ENCODE results near the gene OR8B8. TPM values are rescaled to one million over a fixed set of nuclear protein-coding genes. Genes with fewer than 3 reads are reported as not detected.
"Not testable (repeated sequence)": the region's sequence is repeated elsewhere in the genome, so short reads cannot be mapped to it uniquely, and the experiment has no call there.

OR8B8 gene
- total RNA-seq, 2 donors from 2014 or later, result not detected

- H3K9me3 ChIP-seq, result no peaks in the 10 kb centered on the region
- H3K4me1 ChIP-seq, result no peaks in the 10 kb centered on the region
- intact Hi-C loops (cut with DNase I), result loop anchor here (10.0 kb wide), 1 partner anchor 175 kb away; no protein-coding TSS in a partner anchor
- DNase-seq, result no peak
- H3K36me3 ChIP-seq (replicated peaks in 1 of 2; ENCODE audit: insufficient read depth in 1 of 2, low read depth in 2 of 2), result no peaks in the 10 kb centered on the region
- ATAC-seq, result no peak
- H3K27me3 ChIP-seq, result no peaks in the 10 kb centered on the region
- H3K27ac ChIP-seq, result no peak overlapping the region
- TF ChIP-seq POLR2A (IDR thresholded peaks at IDR 0.05) (no peak), CTCF (IDR thresholded peaks at IDR 0.05) (no peak)
- H3K4me3 ChIP-seq, result no peak overlapping the region
- WGBS, 2 donors, result 68 to 75% methylated on average over 7 of the region's 7 CpGs
Measured at GRCh38 chr11:124409906-124410305, 35.6 kb downstream of the OR8B8 start.

GRCh38 chr11:124405581-124405980 lies 39.9 kb downstream of the OR8B8 start:
- 49 to 59% methylated on average over 2 of the region's 2 CpGs for WGBS, 2 donors
- DNase-seq, result no peak

GRCh38 chr11:124403186-124403585 lies 42.3 kb downstream of the OR8B8 start:
- H3K27me3 ChIP-seq; H3K9me3 ChIP-seq; H3K36me3 ChIP-seq (replicated peaks in 1 of 2; ENCODE audit: insufficient read depth in 1 of 2, low read depth in 2 of 2); H3K4me3 ChIP-seq; ATAC-seq; H3K4me1 ChIP-seq; DNase-seq; H3K27ac ChIP-seq; intact Hi-C loops (cut with DNase I): not testable (repeated sequence)
- WGBS, 2 donors, result 84 to 90% methylated on average over 8 of the region's 27 CpGs

More at GRCh38 chr11:124405581-124405980, 39.9 kb downstream of the OR8B8 start:
- Histone ChIP-seq H3K27ac (no peak overlapping the region), H3K9me3 (no peaks in the 10 kb centered on the region), H3K4me1 (no peaks in the 10 kb centered on the region), H3K4me3 (no peak overlapping the region), H3K27me3 (no peaks in the 10 kb centered on the region), H3K36me3 (replicated peaks in 1 of 2; ENCODE audit: insufficient read depth in 1 of 2, low read depth in 2 of 2) (no peaks in the 10 kb centered on the region)
- no peak for ATAC-seq
- intact Hi-C loops (cut with DNase I), result no loop called here
- no peak for TF ChIP-seq POLR2A (IDR thresholded peaks at IDR 0.05)
- TF ChIP-seq CTCF (IDR thresholded peaks at IDR 0.05), result no peak

- H3K4me1 ChIP-seq, result no peaks in the 10 kb centered on the region
- no peak overlapping the region for H3K4me3 ChIP-seq
- H3K27ac ChIP-seq, result no peak overlapping the region
- WGBS, 2 donors, result 30 to 33% methylated on average over 8 of the region's 8 CpGs
- intact Hi-C loops (cut with DNase I), result no loop called here
- peak; percentile 53 to 74 (median 65) for DNase-seq
- no peaks in the 10 kb centered on the region for H3K9me3 ChIP-seq
- ATAC-seq, result peak; percentile 70
- no peaks in the 10 kb centered on the region for H3K27me3 ChIP-seq
- H3K36me3 ChIP-seq (replicated peaks in 1 of 2; ENCODE audit: insufficient read depth in 1 of 2, low read depth in 2 of 2), result no peaks in the 10 kb centered on the region
- TF ChIP-seq CTCF (IDR thresholded peaks at IDR 0.05) (peak; percentile 23 to 66 (median 44)), POLR2A (IDR thresholded peaks at IDR 0.05) (no peak)
Measured at GRCh38 chr11:124402326-124402922, 43.1 kb downstream of the OR8B8 start.

- intact Hi-C loops (cut with DNase I), result no loop called here
- TF ChIP-seq POLR2A (IDR thresholded peaks at IDR 0.05) (no peak), CTCF (IDR thresholded peaks at IDR 0.05) (no peak)
- DNase-seq (no peak), ATAC-seq (no peak)
- H3K9me3 ChIP-seq, result no peaks in the 10 kb centered on the region
- no peak within 1 kb of the TSS for H3K27ac ChIP-seq
- H3K4me3 ChIP-seq, result no peak within 1 kb of the TSS
- no peaks in the 10 kb centered on the region for H3K4me1 ChIP-seq
- no peaks in the 10 kb centered on the region for H3K36me3 ChIP-seq (replicated peaks in 1 of 2; ENCODE audit: insufficient read depth in 1 of 2, low read depth in 2 of 2)
- no peaks in the 10 kb centered on the region for H3K27me3 ChIP-seq
Measured at GRCh38 chr11:124398924-124399323, 46.6 kb downstream of the OR8B8 start, which contains the start of gene OR8B3. Gene OR8B3, minus strand, starts transcription at chr11:124399024. Its CDS starts 1,673 bp downstream, at chr11:124397351.

GRCh38 chr11:124396847-124397246 lies 48.6 kb downstream of the OR8B8 start:
- ATAC-seq; intact Hi-C loops (cut with DNase I); DNase-seq; H3K4me1 ChIP-seq; H3K9me3 ChIP-seq; H3K4me3 ChIP-seq; H3K27me3 ChIP-seq; H3K27ac ChIP-seq; H3K36me3 ChIP-seq (replicated peaks in 1 of 2; ENCODE audit: insufficient read depth in 1 of 2, low read depth in 2 of 2): not testable (repeated sequence)
- WGBS, 2 donors, result 63 to 89% methylated on average over 2 to 3 of the region's 4 CpGs

Measured in body of pancreas (tissue), 4 donors.